Measurements from ENCODE around the gene RIMKLA.

- TF ChIP-seq CTCF (IDR thresholded peaks at IDR 0.05): no peak
- TF ChIP-seq POLR2AphosphoS5 (IDR thresholded peaks at IDR 0.05): no peak
- TF ChIP-seq POLR2A (IDR thresholded peaks at IDR 0.05): no peak
- no peak for TF ChIP-seq EP300 (IDR thresholded peaks at IDR 0.05)
Measured at GRCh38 chr1:42414551-42415496, 34.2 kb downstream of the RIMKLA start.

Measured in gastroesophageal sphincter (tissue), 3 donors.